ENCODE data around the gene ASPDH. TPM values are rescaled to one million over a fixed set of nuclear protein-coding genes. Genes with fewer than 3 reads are reported as not detected.

Gene ASPDH
- total RNA-seq, 4 donors from 2014 or later = not detected

- TF ChIP-seq, protein P1, sequence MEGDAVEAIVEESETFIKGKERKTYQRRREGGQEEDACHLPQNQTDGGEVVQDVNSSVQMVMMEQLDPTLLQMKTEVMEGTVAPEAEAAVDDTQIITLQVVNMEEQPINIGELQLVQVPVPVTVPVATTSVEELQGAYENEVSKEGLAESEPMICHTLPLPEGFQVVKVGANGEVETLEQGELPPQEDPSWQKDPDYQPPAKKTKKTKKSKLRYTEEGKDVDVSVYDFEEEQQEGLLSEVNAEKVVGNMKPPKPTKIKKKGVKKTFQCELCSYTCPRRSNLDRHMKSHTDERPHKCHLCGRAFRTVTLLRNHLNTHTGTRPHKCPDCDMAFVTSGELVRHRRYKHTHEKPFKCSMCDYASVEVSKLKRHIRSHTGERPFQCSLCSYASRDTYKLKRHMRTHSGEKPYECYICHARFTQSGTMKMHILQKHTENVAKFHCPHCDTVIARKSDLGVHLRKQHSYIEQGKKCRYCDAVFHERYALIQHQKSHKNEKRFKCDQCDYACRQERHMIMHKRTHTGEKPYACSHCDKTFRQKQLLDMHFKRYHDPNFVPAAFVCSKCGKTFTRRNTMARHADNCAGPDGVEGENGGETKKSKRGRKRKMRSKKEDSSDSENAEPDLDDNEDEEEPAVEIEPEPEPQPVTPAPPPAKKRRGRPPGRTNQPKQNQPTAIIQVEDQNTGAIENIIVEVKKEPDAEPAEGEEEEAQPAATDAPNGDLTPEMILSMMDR (IDR thresholded peaks at IDR 0.05 in 4 of 5, conservative IDR thresholded peaks at IDR 0.05 in 1 of 5) = no peak
- TF ChIP-seq POLR2A (IDR thresholded peaks at IDR 0.05) = no peak
- DNase-seq (no peak), ATAC-seq (no peak)
- Histone ChIP-seq H3K27me3 (peaks cover 45 to 62% (median 58%) of the 10 kb centered on the region in 3 donors), H3K27ac (no peak overlapping the region), H3K4me1 (peaks cover 0 to 11% of the 10 kb centered on the region in 2 donors), H3K4me3 (no peak overlapping the region), H3K36me3 (no peaks in the 10 kb centered on the region), H3K9me3 (no peaks in the 10 kb centered on the region)
- intact Hi-C loops (cut with DNase I; ENCODE audit: low total_unique reads) (loop anchor here (10.0 kb wide), 1 partner anchor 88 kb away; no protein-coding TSS in a partner anchor), in situ Hi-C loops (cut with MboI; ENCODE audit: low sequenced_read_pairs in 4 of 4) (no loop called here)
Measured at GRCh38 chr19:50552540-50552939, 38.8 kb upstream of the ASPDH start.

DNA sequence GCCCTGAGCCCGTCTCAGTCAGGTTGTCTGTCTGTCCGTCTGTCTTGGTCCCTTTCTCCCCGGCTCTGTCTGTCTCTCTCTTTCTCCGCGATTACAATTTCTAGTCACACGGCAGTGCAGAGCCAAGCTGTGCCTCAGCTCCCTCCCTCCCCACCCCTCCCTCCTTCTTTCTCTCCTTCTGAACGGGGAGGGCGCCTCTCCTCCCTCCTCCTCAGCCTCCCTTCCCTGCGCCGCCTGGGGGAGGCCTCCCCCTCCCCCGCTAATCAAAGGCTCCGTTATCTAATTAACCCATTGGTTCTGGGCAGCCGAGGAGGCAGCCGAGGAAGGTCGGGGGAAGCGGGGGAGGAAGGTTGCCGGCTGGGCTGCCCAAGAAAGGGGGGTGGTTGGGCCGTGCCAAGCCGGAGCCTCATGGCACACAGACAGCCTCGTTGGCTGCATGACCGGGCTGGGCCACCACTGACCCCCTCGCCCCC, 38.0 kb upstream of the ASPDH start:
- no peak overlapping the region for H3K4me3 ChIP-seq
- no peak overlapping the region for H3K27ac ChIP-seq
- in situ Hi-C loops (cut with MboI; ENCODE audit: low sequenced_read_pairs in 4 of 4) (no loop called here), intact Hi-C loops (cut with DNase I; ENCODE audit: low total_unique reads) (loop anchor here (10.0 kb wide), 1 partner anchor 87 kb away; no protein-coding TSS in a partner anchor)
- ATAC-seq (no peak), DNase-seq (no peak)
- peaks cover 0 to 9% of the 10 kb centered on the region in 2 donors for H3K4me1 ChIP-seq
- H3K9me3 ChIP-seq = no peaks in the 10 kb centered on the region
- no peak for TF ChIP-seq POLR2A (IDR thresholded peaks at IDR 0.05)
- TF ChIP-seq, protein P1 (IDR thresholded peaks at IDR 0.05 in 4 of 5, conservative IDR thresholded peaks at IDR 0.05 in 1 of 5) = no peak
- H3K27me3 ChIP-seq = peaks cover 39 to 54% (median 51%) of the 10 kb centered on the region in 3 donors
- H3K36me3 ChIP-seq = no peaks in the 10 kb centered on the region

DNA sequence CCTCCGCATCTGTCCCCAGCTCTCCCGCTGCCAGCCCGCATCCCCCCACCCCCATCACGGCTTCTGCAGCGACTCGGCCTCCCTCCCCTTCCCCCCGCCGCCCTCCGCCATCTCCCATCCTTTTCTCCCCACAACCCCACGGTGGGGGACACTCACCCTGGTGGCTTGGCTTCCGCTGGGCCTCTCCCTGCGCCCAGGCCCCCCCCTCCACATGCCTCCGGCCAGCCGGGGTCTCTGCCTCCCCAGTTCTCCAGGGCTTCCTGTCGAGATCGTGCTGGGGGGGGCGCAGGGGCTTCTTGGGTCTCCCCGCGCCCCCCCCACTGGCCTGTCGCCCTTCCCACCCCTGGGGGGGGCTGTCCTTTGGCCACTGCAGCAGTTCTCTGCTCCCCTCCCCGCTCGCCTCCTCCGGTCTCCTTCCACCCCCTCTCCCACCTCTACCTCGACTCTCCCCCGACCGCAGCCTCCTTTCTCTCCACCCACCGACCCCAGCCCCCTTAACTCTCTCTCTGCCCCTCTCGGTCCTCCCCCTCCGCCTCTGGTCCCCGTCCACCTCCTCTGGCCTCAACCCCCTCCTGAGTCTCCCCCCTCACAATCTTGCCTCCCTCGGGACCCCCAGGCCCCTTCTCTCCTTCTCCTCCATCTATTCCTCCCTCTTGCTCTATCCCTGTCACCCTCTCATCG, 37.5 kb upstream of the ASPDH start:
- intact Hi-C loops (cut with DNase I; ENCODE audit: low total_unique reads) (loop anchor here (10.0 kb wide), 1 partner anchor 86 kb away; no protein-coding TSS in a partner anchor), in situ Hi-C loops (cut with MboI; ENCODE audit: low sequenced_read_pairs in 4 of 4) (no loop called here)
- Histone ChIP-seq H3K4me1 (peaks cover 0 to 3% of the 10 kb centered on the region in 2 donors), H3K27ac (no peak overlapping the region), H3K27me3 (peaks cover 35 to 50% (median 48%) of the 10 kb centered on the region in 3 donors), H3K4me3 (peak overlapping the region in 1 of 4 donors; percentile 18), H3K9me3 (no peaks in the 10 kb centered on the region), H3K36me3 (no peaks in the 10 kb centered on the region)
- ATAC-seq (no peak), DNase-seq (no peak)
- TF ChIP-seq, protein P1 (IDR thresholded peaks at IDR 0.05 in 4 of 5, conservative IDR thresholded peaks at IDR 0.05 in 1 of 5) = no peak
- TF ChIP-seq POLR2A (IDR thresholded peaks at IDR 0.05) = no peak

- in situ Hi-C loops (cut with MboI; ENCODE audit: low sequenced_read_pairs in 4 of 4) = no loop called here
- H3K4me3 ChIP-seq = peak overlapping the region in 1 of 4 donors; percentile 18
- DNase-seq = no peak
- H3K4me1 ChIP-seq = no peaks in the 10 kb centered on the region
- no peaks in the 10 kb centered on the region for H3K9me3 ChIP-seq
- H3K27ac ChIP-seq = no peak overlapping the region
- H3K27me3 ChIP-seq = peaks cover 31 to 44% (median 42%) of the 10 kb centered on the region in 3 donors
- no peak for TF ChIP-seq POLR2A (IDR thresholded peaks at IDR 0.05)
- TF ChIP-seq, protein P1 (IDR thresholded peaks at IDR 0.05 in 4 of 5, conservative IDR thresholded peaks at IDR 0.05 in 1 of 5) = no peak
- intact Hi-C loops (cut with DNase I; ENCODE audit: low total_unique reads) = loop anchor here (10.0 kb wide), 1 partner anchor 86 kb away; no protein-coding TSS in a partner anchor
- ATAC-seq = no peak
- no peaks in the 10 kb centered on the region for H3K36me3 ChIP-seq
Measured at GRCh38 chr19:50550594-50550966, 36.9 kb upstream of the ASPDH start.
